MM.1S (cell line): ENCODE measurements around the gene ZDBF2.

ENCODE experiments used
- EZH2 ChIP-seq: fragments of 300-600 bp; sonication (generic); optimal IDR thresholded peaks from 2 replicates; pipeline ENCODE3; 2017; ENCODE audit warnings: low read depth, mild to moderate bottlenecking, antibody characterized with exemption, low read length, mixed read lengths
- EZH2phosphoT487 ChIP-seq: fragments of 300-600 bp; sonication (generic); IDR thresholded peaks from 2 replicates; pipeline ENCODE4 v1.6.1; 2018; ENCODE audit warnings: antibody characterized with exemption, low read length
- TF ChIP-seq, protein P1 (sequence below): fragments of 300-600 bp; sonication (generic); IDR thresholded peaks from 2 replicates; pipeline ENCODE4 v1.5.1; 2016; ENCODE audit warnings: antibody characterized with exemption, low read length, mixed read lengths

DNA sequence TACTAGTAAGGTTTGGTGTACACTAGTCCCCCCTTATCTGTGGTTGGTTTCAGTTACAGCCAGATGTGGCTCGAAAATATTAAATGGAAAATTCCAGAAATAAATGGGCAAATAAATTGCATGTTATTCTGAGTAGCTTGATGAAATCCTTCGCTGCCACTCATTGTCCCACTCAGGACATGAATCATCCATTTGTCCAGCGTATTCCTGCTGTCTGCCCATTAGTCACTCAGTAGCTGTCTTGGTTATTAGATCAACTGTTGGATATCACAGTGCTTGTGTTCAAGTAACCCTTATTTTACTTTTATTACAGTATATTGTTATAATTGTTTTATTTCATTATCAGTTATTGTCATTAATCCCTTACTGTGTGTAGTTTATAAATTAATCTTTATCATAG lies 21.7 kb downstream of the ZDBF2 start:
- TF ChIP-seq, protein P1, sequence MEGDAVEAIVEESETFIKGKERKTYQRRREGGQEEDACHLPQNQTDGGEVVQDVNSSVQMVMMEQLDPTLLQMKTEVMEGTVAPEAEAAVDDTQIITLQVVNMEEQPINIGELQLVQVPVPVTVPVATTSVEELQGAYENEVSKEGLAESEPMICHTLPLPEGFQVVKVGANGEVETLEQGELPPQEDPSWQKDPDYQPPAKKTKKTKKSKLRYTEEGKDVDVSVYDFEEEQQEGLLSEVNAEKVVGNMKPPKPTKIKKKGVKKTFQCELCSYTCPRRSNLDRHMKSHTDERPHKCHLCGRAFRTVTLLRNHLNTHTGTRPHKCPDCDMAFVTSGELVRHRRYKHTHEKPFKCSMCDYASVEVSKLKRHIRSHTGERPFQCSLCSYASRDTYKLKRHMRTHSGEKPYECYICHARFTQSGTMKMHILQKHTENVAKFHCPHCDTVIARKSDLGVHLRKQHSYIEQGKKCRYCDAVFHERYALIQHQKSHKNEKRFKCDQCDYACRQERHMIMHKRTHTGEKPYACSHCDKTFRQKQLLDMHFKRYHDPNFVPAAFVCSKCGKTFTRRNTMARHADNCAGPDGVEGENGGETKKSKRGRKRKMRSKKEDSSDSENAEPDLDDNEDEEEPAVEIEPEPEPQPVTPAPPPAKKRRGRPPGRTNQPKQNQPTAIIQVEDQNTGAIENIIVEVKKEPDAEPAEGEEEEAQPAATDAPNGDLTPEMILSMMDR, result no peak
- TF ChIP-seq EZH2phosphoT487, result no peak
- TF ChIP-seq EZH2, result no peak
